ENCODE results near the gene FAT2.

GRCh38 chr5:151541571-151541970 lies 49.6 kb downstream of the FAT2 start:
- no peak for TF ChIP-seq CTCF (IDR thresholded peaks at IDR 0.05)
- TF ChIP-seq POLR2A (IDR thresholded peaks at IDR 0.05), result no peak
